Trophoblast cell (in vitro differentiated cells and primary cell): Measurements from ENCODE around the gene RBMS1.
A peak's percentile ranks its signal among the peaks of the same experiment; 100 is the strongest.

ENCODE experiments used
- DNase-seq, 2 donors: peaks; one replicate each; pipeline ENCODE4 v3.0.0-alpha.2; 2016
- H2AFZ ChIP-seq: 2 replicates; pipeline ENCODE4 v1.6.1; 2013; ENCODE audit warnings: low read length, moderate library complexity, mild to moderate bottlenecking; ENCODE audit not compliant: insufficient read depth, poor library complexity
- H2AK5ac ChIP-seq: 2 replicates; pipeline ENCODE4 v1.6.1; 2013; ENCODE audit warnings: mild to moderate bottlenecking, low read length
- H2BK120ac ChIP-seq: 2 replicates; pipeline ENCODE4 v1.6.1; 2013; ENCODE audit warnings: low read length, mild to moderate bottlenecking, moderate library complexity; ENCODE audit not compliant: insufficient read depth, poor library complexity
- H2BK12ac ChIP-seq: 2 replicates; pipeline ENCODE4 v1.6.1; 2013; ENCODE audit warnings: mild to moderate bottlenecking, low read length, moderate library complexity
- H2BK5ac ChIP-seq: 2 replicates; pipeline ENCODE4 v1.6.1; 2013; ENCODE audit warnings: low read length, low read depth, moderate library complexity, mild to moderate bottlenecking; ENCODE audit not compliant: poor library complexity
- H3K14ac ChIP-seq: 2 replicates; pipeline ENCODE4 v1.6.1; 2013; ENCODE audit warnings: mild to moderate bottlenecking, low read length
- H3K18ac ChIP-seq: 2 replicates; pipeline ENCODE4 v1.6.1; 2013; ENCODE audit warnings: mild to moderate bottlenecking, low read length
- H3K23ac ChIP-seq: 2 replicates; pipeline ENCODE4 v1.6.1; 2013; ENCODE audit warnings: low read length
- H3K27ac ChIP-seq: 2 replicates; pipeline ENCODE4 v1.5.1; 2013; ENCODE audit warnings: low read depth, mild to moderate bottlenecking, inconsistent platforms, low read length, moderate library complexity
- H3K27me3 ChIP-seq: 2 replicates; pipeline ENCODE4 v1.6.1; 2013; ENCODE audit warnings: inconsistent platforms, mild to moderate bottlenecking, low read length, moderate library complexity; ENCODE audit not compliant: insufficient read depth
- H3K36me3 ChIP-seq, 2 experiments: 1 replicate in 1 of 2; 2 replicates in 1 of 2; pipeline ENCODE4 v1.6.1; 2013; ENCODE audit warnings: low read length in 2 of 2, mild to moderate bottlenecking in 2 of 2, moderate library complexity in 1 of 2; ENCODE audit not compliant: insufficient read depth in 2 of 2, control insufficient read depth in 1 of 2
- H3K4ac ChIP-seq: 2 replicates; pipeline ENCODE4 v1.6.1; 2013; ENCODE audit warnings: low read depth, mild to moderate bottlenecking, low read length, moderate library complexity
- H3K4me1 ChIP-seq, 2 experiments: 1 replicate in 1 of 2; 2 replicates in 1 of 2; pipeline ENCODE4 v1.6.1; 2013; ENCODE audit warnings: low read length in 2 of 2, mild to moderate bottlenecking in 2 of 2, moderate library complexity in 1 of 2; ENCODE audit not compliant: insufficient read depth in 2 of 2, control insufficient read depth in 1 of 2
- H3K4me2 ChIP-seq: 2 replicates; pipeline ENCODE4 v1.6.1; 2013; ENCODE audit warnings: inconsistent platforms, mild to moderate bottlenecking, low read length, moderate library complexity
- H3K4me3 ChIP-seq: 2 replicates; pipeline ENCODE4 v1.5.1; 2013; ENCODE audit warnings: mild to moderate bottlenecking, low read depth, low read length, inconsistent platforms
- H3K79me1 ChIP-seq: one replicate; pipeline ENCODE4 v1.6.1; 2013; ENCODE audit warnings: low read length
- H3K79me2 ChIP-seq: 2 replicates; pipeline ENCODE4 v1.6.1; 2013; ENCODE audit warnings: low read length, mild to moderate bottlenecking; ENCODE audit not compliant: control insufficient read depth, insufficient read depth, poor library complexity
- H3K9ac ChIP-seq: 2 replicates; pipeline ENCODE4 v1.6.1; 2013; ENCODE audit warnings: mild to moderate bottlenecking, low read length
- H3K9me3 ChIP-seq: 2 replicates; pipeline ENCODE4 v1.6.1; 2013; ENCODE audit warnings: low read depth, mild to moderate bottlenecking, control low read depth, inconsistent platforms, low read length; ENCODE audit not compliant: insufficient read depth
- H4K12ac ChIP-seq: 2 replicates; pipeline ENCODE4 v1.6.1; 2013; ENCODE audit warnings: low read depth, mild to moderate bottlenecking, low read length, moderate library complexity
- H4K8ac ChIP-seq: 2 replicates; pipeline ENCODE4 v1.6.1; 2013; ENCODE audit warnings: low read depth, mild to moderate bottlenecking, low read length, moderate library complexity
- H4K91ac ChIP-seq: one replicate; pipeline ENCODE4 v1.6.1; 2013; ENCODE audit warnings: low read depth, mild to moderate bottlenecking, low read length, moderate library complexity
- WGBS: extraction: QIAGEN DNeasy Blood & Tissue Kit; methylation state at CpG from one replicate; pipeline ENCODE4 v1.1.7; 2013; ENCODE audit warnings: missing lambda C conversion rate; ENCODE audit not compliant: insufficient read length, insufficient coverage; ENCODE audit errors: extremely low coverage; 5-methylcytosine and 5-hydroxymethylcytosine counted together

The RBMS1 gene

DNA sequence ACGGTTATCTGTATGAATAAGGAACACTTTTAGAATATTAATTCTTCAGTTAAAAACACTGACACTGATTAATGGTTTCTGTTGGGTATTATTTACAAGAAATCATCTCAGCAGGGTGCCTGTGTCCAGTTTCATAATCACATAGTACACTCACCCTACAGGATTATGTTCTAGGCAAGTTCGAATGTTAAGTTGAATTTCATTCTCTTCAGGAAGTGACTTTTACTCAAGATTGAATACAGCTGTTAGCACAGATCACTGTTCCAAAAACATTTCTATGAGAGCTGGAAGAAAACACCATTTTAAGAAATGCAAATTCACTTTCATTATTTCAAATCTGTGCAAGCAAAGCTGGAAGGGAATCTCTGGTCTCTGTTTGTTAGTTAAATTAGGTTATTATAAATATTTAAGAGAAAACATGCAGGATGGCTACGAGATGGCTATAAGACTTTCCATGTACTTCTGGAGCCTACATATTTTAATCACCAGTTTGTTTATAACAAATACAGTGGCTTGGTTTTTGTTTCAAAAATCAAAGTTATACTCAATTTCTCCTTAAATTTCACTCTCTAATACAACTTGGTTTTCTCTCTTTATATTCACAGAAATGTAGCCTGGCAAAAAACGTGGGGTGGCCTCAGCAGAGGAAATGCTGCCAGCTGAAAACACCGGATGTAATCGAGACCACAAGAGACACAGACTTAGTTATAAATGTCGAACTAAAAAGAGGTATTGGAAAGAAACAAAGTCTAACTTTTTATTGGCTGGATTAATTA lies 65.8 kb downstream of the RBMS1 start:
- Histone ChIP-seq H2AFZ (no peak overlapping the region), H3K14ac (no peak overlapping the region), H3K4me1 (no peaks in the 10 kb centered on the region), H4K12ac (no peak overlapping the region), H2BK120ac (no peak overlapping the region), H2AK5ac (no peak overlapping the region), H2BK5ac (no peak overlapping the region), H3K79me2 (no peaks in the 10 kb centered on the region), H3K4me3 (no peak overlapping the region), H3K9me3 (no peaks in the 10 kb centered on the region), H3K27me3 (no peaks in the 10 kb centered on the region), H3K27ac (no peak overlapping the region), H3K9ac (no peak overlapping the region), H3K4ac (no peak overlapping the region), H3K23ac (no peak overlapping the region), H3K79me1 (no peaks in the 10 kb centered on the region), H4K8ac (no peak overlapping the region), H4K91ac (no peak overlapping the region), H2BK12ac (no peak overlapping the region), H3K4me2 (no peak overlapping the region), H3K18ac (no peak overlapping the region), H3K36me3 (peaks cover 2 to 9% of the 10 kb centered on the region in 2 experiments)
- no peak for DNase-seq
- no CpG with 5 or more reads among the region's 7 CpGs for WGBS

- Histone ChIP-seq H3K27ac (no peak overlapping the region), H3K4me3 (no peak overlapping the region), H2AFZ (no peak overlapping the region), H3K23ac (no peak overlapping the region), H3K79me1 (no peaks in the 10 kb centered on the region), H3K9ac (no peak overlapping the region), H3K4ac (no peak overlapping the region), H4K12ac (no peak overlapping the region), H2BK5ac (no peak overlapping the region), H2AK5ac (no peak overlapping the region), H3K14ac (no peak overlapping the region), H3K18ac (no peak overlapping the region), H4K8ac (no peak overlapping the region), H3K36me3 (peaks cover 2 to 9% of the 10 kb centered on the region in 2 experiments), H2BK12ac (no peak overlapping the region), H3K79me2 (no peaks in the 10 kb centered on the region), H3K9me3 (no peaks in the 10 kb centered on the region), H3K4me2 (no peak overlapping the region), H4K91ac (no peak overlapping the region), H2BK120ac (no peak overlapping the region), H3K4me1 (no peaks in the 10 kb centered on the region), H3K27me3 (no peaks in the 10 kb centered on the region)
- WGBS: no CpG with 5 or more reads among the region's 5 CpGs
- DNase-seq: no peak
These were observed 67.0 kb downstream of the RBMS1 start for GRCh38 chr2:160426604-160427003.

- H2BK12ac ChIP-seq: no peak overlapping the region
- no CpG with 5 or more reads among the region's 4 CpGs for WGBS
These were observed 68.0 kb downstream of the RBMS1 start for GRCh38 chr2:160425434-160426151.

DNA sequence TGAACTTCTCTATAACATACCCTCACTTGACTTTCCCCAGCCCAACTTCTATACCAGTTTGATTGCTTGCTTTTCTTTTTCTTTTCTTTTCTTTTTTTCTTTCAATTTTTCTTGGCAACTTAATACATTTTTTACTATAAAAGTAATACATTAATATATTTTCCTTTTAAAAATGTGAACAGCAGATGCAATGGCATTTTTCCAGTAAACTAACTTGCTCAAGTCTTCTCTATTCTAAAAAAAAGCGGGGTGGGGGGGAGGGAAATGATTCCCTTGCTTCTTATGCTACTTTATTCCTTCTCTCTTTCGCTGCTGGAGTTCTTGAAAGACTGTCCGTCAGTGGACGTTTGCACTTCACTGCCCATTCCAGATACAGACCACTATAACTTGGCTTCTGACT lies 70.5 kb downstream of the RBMS1 start:
- Histone ChIP-seq H3K79me1 (no peaks in the 10 kb centered on the region), H3K9me3 (no peaks in the 10 kb centered on the region), H4K8ac (no peak overlapping the region), H3K4me2 (no peak overlapping the region), H2BK5ac (no peak overlapping the region), H4K12ac (no peak overlapping the region), H3K79me2 (no peaks in the 10 kb centered on the region), H2AK5ac (no peak overlapping the region), H3K36me3 (peaks cover 0 to 2% of the 10 kb centered on the region in 2 experiments), H3K4ac (no peak overlapping the region), H3K9ac (no peak overlapping the region), H3K4me1 (no peaks in the 10 kb centered on the region), H2AFZ (no peak overlapping the region), H3K4me3 (no peak overlapping the region), H3K14ac (no peak overlapping the region), H2BK12ac (no peak overlapping the region), H2BK120ac (no peak overlapping the region), H3K27me3 (no peaks in the 10 kb centered on the region), H3K18ac (no peak overlapping the region), H3K27ac (no peak overlapping the region), H4K91ac (no peak overlapping the region), H3K23ac (no peak overlapping the region)
- WGBS: no CpG with 5 or more reads among the region's 4 CpGs
- no peak for DNase-seq

More at GRCh38 chr2:160425434-160426151, 68.0 kb downstream of the RBMS1 start:
- Histone ChIP-seq H3K4me1 (no peaks in the 10 kb centered on the region), H3K4ac (peak overlapping the region; percentile 79), H2AFZ (no peak overlapping the region), H4K12ac (no peak overlapping the region), H2BK120ac (no peak overlapping the region), H3K9me3 (no peaks in the 10 kb centered on the region), H2BK5ac (no peak overlapping the region), H3K9ac (no peak overlapping the region), H3K4me2 (no peak overlapping the region), H3K18ac (no peak overlapping the region), H3K79me1 (no peaks in the 10 kb centered on the region), H3K4me3 (no peak overlapping the region), H3K23ac (no peak overlapping the region), H3K14ac (no peak overlapping the region), H4K8ac (no peak overlapping the region), H2AK5ac (no peak overlapping the region), H3K27me3 (no peaks in the 10 kb centered on the region), H3K36me3 (peaks cover 2 to 7% of the 10 kb centered on the region in 2 experiments), H3K79me2 (no peaks in the 10 kb centered on the region), H3K27ac (no peak overlapping the region), H4K91ac (no peak overlapping the region)
- no peak for DNase-seq
